NOMO-1 treated with dmso at 0.1 percent for 144 hours (cell line): ENCODE data around the gene MOB1A.
"Not testable (repeated sequence)": the region's sequence is repeated elsewhere in the genome, so short reads cannot be mapped to it uniquely, and the experiment has no call there.

Source experiments
- DNase-seq: peaks from one replicate; lab custom pipeline; 2025; ENCODE audit not compliant: unreplicated experiment; lab: John Stamatoyannopoulos, UW

Gene MOB1A

GRCh38 chr2:74149570-74150319 is 28.9 kb downstream of the MOB1A start:
- no peak for DNase-seq

- no peak for DNase-seq
These were observed 29.5 kb downstream of the MOB1A start for GRCh38 chr2:74149247-74149525.

- no peak for DNase-seq
These were observed 30.0 kb downstream of the MOB1A start for GRCh38 chr2:74148457-74149246.

- peak; percentile 83 for DNase-seq
These were observed 30.8 kb downstream of the MOB1A start, which contains the start of gene BOLA3 for GRCh38 chr2:74147727-74148456. Gene BOLA3 (minus strand): TSS chr2:74147912. CDS start chr2:74147874, 38 bp downstream.

- peak; percentile 20 for DNase-seq
These were observed 31.6 kb downstream of the MOB1A start for GRCh38 chr2:74146929-74147726.

GRCh38 chr2:74142340-74142739 is 36.3 kb downstream of the MOB1A start:
- DNase-seq, result no peak

- no peak for DNase-seq
These were observed 39.9 kb downstream of the MOB1A start for GRCh38 chr2:74138600-74139323.

GRCh38 chr2:74137651-74138599 is 40.8 kb downstream of the MOB1A start:
- no peak for DNase-seq

- no peak for DNase-seq
These were observed 46.8 kb downstream of the MOB1A start for GRCh38 chr2:74131901-74132300.

GRCh38 chr2:74130211-74130995 is 48.3 kb downstream of the MOB1A start:
- DNase-seq, result no peak

- no peak for DNase-seq
These were observed 50.5 kb downstream of the MOB1A start for GRCh38 chr2:74128206-74128605.

GRCh38 chr2:74123955-74124354 is 54.7 kb downstream of the MOB1A start:
- not testable (repeated sequence) for DNase-seq

GRCh38 chr2:74121846-74122245 is 56.8 kb downstream of the MOB1A start:
- not testable (repeated sequence) for DNase-seq

GRCh38 chr2:74119912-74120825 is 58.5 kb downstream of the MOB1A start:
- DNase-seq, result peak; percentile 79

GRCh38 chr2:74119339-74119738 is 59.3 kb downstream of the MOB1A start:
- no peak for DNase-seq

GRCh38 chr2:74111380-74111779 is 67.3 kb downstream of the MOB1A start:
- no peak for DNase-seq

- no peak for DNase-seq
These were observed 68.1 kb downstream of the MOB1A start for GRCh38 chr2:74110537-74110936.
